ENCODE data around the gene LACRT. TPM values are rescaled to one million over a fixed set of nuclear protein-coding genes. Genes with fewer than 3 reads are reported as not detected.

LACRT gene
- polyA plus RNA-seq, 1 donor (not counting 4 experiments of a cell fraction or from before 2014, with no cell fraction given) = not detected

DNA sequence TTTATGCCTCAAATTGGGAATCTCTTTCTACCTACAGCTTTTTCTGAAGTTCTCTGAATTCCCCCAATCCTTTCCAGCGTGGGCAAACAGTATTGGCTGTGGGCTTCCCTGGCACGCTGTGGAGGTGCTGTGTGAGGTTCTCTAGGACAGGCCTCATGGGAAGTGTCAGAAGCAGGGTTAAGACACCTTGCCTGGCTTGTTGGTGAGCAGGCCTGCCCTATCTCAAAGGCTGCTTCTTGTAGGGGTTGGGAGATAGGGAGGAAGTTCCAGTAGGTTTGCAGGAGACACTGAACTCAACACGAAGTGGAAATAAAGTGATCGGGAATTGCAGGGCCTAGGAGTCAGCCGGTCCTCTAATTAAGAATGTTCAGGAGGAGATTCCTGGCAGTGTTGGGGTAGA lies 43.4 kb upstream of the LACRT start:
- no peak for FAIRE-seq

GRCh38 chr12:54667945-54668344 lies 33.2 kb upstream of the LACRT start:
- Histone ChIP-seq H2AFZ (ENCODE audit: control insufficient read depth, low read length) (no peak overlapping the region), H3K9ac (ENCODE audit: control insufficient read depth, extremely low read depth, insufficient read depth, low read length) (no peak overlapping the region), H3K9me1 (ENCODE audit: control insufficient read depth, extremely low read depth, insufficient read depth, low read length) (no peaks in the 10 kb centered on the region), H4K20me1 (ENCODE audit: control insufficient read depth, extremely low read depth, insufficient read depth, low read length) (no peaks in the 10 kb centered on the region), H3K27me3 (ENCODE audit: control insufficient read depth, extremely low read depth, insufficient read depth, low read length) (no peaks in the 10 kb centered on the region), H3K4me3 (ENCODE audit: control insufficient read depth in 2 of 3, extremely low read depth in 1 of 3, insufficient read depth in 2 of 3, low read depth in 1 of 3, low read length in 3 of 3) (no peak overlapping the region), H3K9me3 (ENCODE audit: control insufficient read depth, low read depth, low read length) (no peaks in the 10 kb centered on the region), H3K36me3 (ENCODE audit: control insufficient read depth in 2 of 2, extremely low read depth in 1 of 2, insufficient read depth in 2 of 2, low read length in 2 of 2) (no peaks in the 10 kb centered on the region), H3K4me2 (ENCODE audit: control insufficient read depth, extremely low read depth, insufficient read depth, low read depth, low read length) (no peak overlapping the region), H3K4me1 (ENCODE audit: control insufficient read depth, extremely low read depth, insufficient read depth, low read length) (no peaks in the 10 kb centered on the region), H3K27ac (ENCODE audit: control insufficient read depth, insufficient read depth, low read length) (no peak overlapping the region), H3K79me2 (ENCODE audit: control insufficient read depth, insufficient read depth, low read length) (no peaks in the 10 kb centered on the region)
- no peak for DNase-seq (ENCODE audit: low read depth, low spot score)
- TF ChIP-seq EZH2 (IDR thresholded peaks at IDR 0.05; ENCODE audit: low read length) = no peak
- TF ChIP-seq, protein P1, sequence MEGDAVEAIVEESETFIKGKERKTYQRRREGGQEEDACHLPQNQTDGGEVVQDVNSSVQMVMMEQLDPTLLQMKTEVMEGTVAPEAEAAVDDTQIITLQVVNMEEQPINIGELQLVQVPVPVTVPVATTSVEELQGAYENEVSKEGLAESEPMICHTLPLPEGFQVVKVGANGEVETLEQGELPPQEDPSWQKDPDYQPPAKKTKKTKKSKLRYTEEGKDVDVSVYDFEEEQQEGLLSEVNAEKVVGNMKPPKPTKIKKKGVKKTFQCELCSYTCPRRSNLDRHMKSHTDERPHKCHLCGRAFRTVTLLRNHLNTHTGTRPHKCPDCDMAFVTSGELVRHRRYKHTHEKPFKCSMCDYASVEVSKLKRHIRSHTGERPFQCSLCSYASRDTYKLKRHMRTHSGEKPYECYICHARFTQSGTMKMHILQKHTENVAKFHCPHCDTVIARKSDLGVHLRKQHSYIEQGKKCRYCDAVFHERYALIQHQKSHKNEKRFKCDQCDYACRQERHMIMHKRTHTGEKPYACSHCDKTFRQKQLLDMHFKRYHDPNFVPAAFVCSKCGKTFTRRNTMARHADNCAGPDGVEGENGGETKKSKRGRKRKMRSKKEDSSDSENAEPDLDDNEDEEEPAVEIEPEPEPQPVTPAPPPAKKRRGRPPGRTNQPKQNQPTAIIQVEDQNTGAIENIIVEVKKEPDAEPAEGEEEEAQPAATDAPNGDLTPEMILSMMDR (optimal IDR thresholded peaks at IDR 0.05 in 1 of 3, IDR thresholded peaks at IDR 0.05 in 1 of 3, conservative IDR thresholded peaks at IDR 0.05 in 1 of 3; ENCODE audit: extremely low read depth in 1 of 3, insufficient read depth in 2 of 3, low read length in 3 of 3) = no peak
- dilution Hi-C loops (cut with MboI; ENCODE audit: extremely low pct_ligation_motif_present, low sequenced_read_pairs) = no loop called here
- no peak for FAIRE-seq

More for the DNA sequence above, 43.4 kb upstream of the LACRT start:
- H3K4me3 ChIP-seq (ENCODE audit: control insufficient read depth in 2 of 3, extremely low read depth in 1 of 3, insufficient read depth in 2 of 3, low read depth in 1 of 3, low read length in 3 of 3) = no peak overlapping the region
- H2AFZ ChIP-seq (ENCODE audit: control insufficient read depth, low read length) = no peak overlapping the region
- H3K9me3 ChIP-seq (ENCODE audit: control insufficient read depth, low read depth, low read length) = no peaks in the 10 kb centered on the region
- no peaks in the 10 kb centered on the region for H3K9me1 ChIP-seq (ENCODE audit: control insufficient read depth, extremely low read depth, insufficient read depth, low read length)
- H3K27ac ChIP-seq (ENCODE audit: control insufficient read depth, insufficient read depth, low read length) = no peak overlapping the region
- H3K79me2 ChIP-seq (ENCODE audit: control insufficient read depth, insufficient read depth, low read length) = no peaks in the 10 kb centered on the region
- no peak for TF ChIP-seq EZH2 (IDR thresholded peaks at IDR 0.05; ENCODE audit: low read length)
- TF ChIP-seq, protein P1 (optimal IDR thresholded peaks at IDR 0.05 in 1 of 3, IDR thresholded peaks at IDR 0.05 in 1 of 3, conservative IDR thresholded peaks at IDR 0.05 in 1 of 3; ENCODE audit: extremely low read depth in 1 of 3, insufficient read depth in 2 of 3, low read length in 3 of 3) = no peak
- H3K9ac ChIP-seq (ENCODE audit: control insufficient read depth, extremely low read depth, insufficient read depth, low read length) = no peak overlapping the region
- no peaks in the 10 kb centered on the region for H3K27me3 ChIP-seq (ENCODE audit: control insufficient read depth, extremely low read depth, insufficient read depth, low read length)
- H3K4me2 ChIP-seq (ENCODE audit: control insufficient read depth, extremely low read depth, insufficient read depth, low read depth, low read length) = no peak overlapping the region
- H4K20me1 ChIP-seq (ENCODE audit: control insufficient read depth, extremely low read depth, insufficient read depth, low read length) = no peaks in the 10 kb centered on the region
- DNase-seq (ENCODE audit: low read depth, low spot score) = no peak
- no peaks in the 10 kb centered on the region for H3K4me1 ChIP-seq (ENCODE audit: control insufficient read depth, extremely low read depth, insufficient read depth, low read length)
- dilution Hi-C loops (cut with MboI; ENCODE audit: extremely low pct_ligation_motif_present, low sequenced_read_pairs) = no loop called here
- H3K36me3 ChIP-seq (ENCODE audit: control insufficient read depth in 2 of 2, extremely low read depth in 1 of 2, insufficient read depth in 2 of 2, low read length in 2 of 2) = no peaks in the 10 kb centered on the region

All from keratinocyte (primary cell).